ENCODE measurements around the gene GRM5.

GRM5 gene

GRCh38 chr11:88618327-88619070 lies 447.3 kb downstream of the GRM5 start:
- no peak for DNase-seq (ENCODE audit: low spot score)
- in situ Hi-C loops (cut with MboI; ENCODE audit: low pct_unique_long_range_greater_than_20kb, low sequenced_read_pairs, unreplicated experiment) = no loop called here
- no peak for TF ChIP-seq CTCF (IDR thresholded peaks at IDR 0.05; ENCODE audit: extremely low read depth, insufficient read depth, missing control alignments)

- in situ Hi-C loops (cut with MboI; ENCODE audit: low pct_unique_long_range_greater_than_20kb, low sequenced_read_pairs, unreplicated experiment) = no loop called here
- no peak for TF ChIP-seq CTCF (IDR thresholded peaks at IDR 0.05; ENCODE audit: extremely low read depth, insufficient read depth, missing control alignments)
- DNase-seq (ENCODE audit: low spot score) = no peak
These were observed 448.6 kb downstream of the GRM5 start for GRCh38 chr11:88617226-88617625.

- DNase-seq (ENCODE audit: low spot score) = no peak
- in situ Hi-C loops (cut with MboI; ENCODE audit: low pct_unique_long_range_greater_than_20kb, low sequenced_read_pairs, unreplicated experiment) = no loop called here
- TF ChIP-seq CTCF (IDR thresholded peaks at IDR 0.05; ENCODE audit: extremely low read depth, insufficient read depth, missing control alignments) = no peak
These were observed 461.5 kb downstream of the GRM5 start for GRCh38 chr11:88604260-88604659.

- TF ChIP-seq CTCF (IDR thresholded peaks at IDR 0.05; ENCODE audit: extremely low read depth, insufficient read depth, missing control alignments) = no peak
- DNase-seq (ENCODE audit: low spot score) = no peak
- in situ Hi-C loops (cut with MboI; ENCODE audit: low pct_unique_long_range_greater_than_20kb, low sequenced_read_pairs, unreplicated experiment) = no loop called here
These were observed 462.5 kb downstream of the GRM5 start for GRCh38 chr11:88603091-88603867.

GRCh38 chr11:88597387-88597786 lies 468.4 kb downstream of the GRM5 start:
- TF ChIP-seq CTCF (IDR thresholded peaks at IDR 0.05; ENCODE audit: extremely low read depth, insufficient read depth, missing control alignments) = no peak
- peak; percentile 14 for DNase-seq (ENCODE audit: low spot score)
- in situ Hi-C loops (cut with MboI; ENCODE audit: low pct_unique_long_range_greater_than_20kb, low sequenced_read_pairs, unreplicated experiment) = no loop called here

- DNase-seq (ENCODE audit: low spot score) = no peak
- in situ Hi-C loops (cut with MboI; ENCODE audit: low pct_unique_long_range_greater_than_20kb, low sequenced_read_pairs, unreplicated experiment) = no loop called here
These were observed 469.0 kb downstream of the GRM5 start for GRCh38 chr11:88596786-88597185.

More at GRCh38 chr11:88596786-88597185, 469.0 kb downstream of the GRM5 start:
- no peak for TF ChIP-seq CTCF (IDR thresholded peaks at IDR 0.05; ENCODE audit: extremely low read depth, insufficient read depth, missing control alignments)

Data from GM13977 (cell line).